ENCODE results near the gene BAZ2B.

BAZ2B gene

GRCh38 chr2:159445307-159445706 lies 171.0 kb downstream of the BAZ2B start:
- H3K9ac ChIP-seq (ENCODE audit: low read depth, low read length), result no peak overlapping the region
- H3K4me3 ChIP-seq (ENCODE audit: low read depth, low read length), result no peak overlapping the region
- no peaks in the 10 kb centered on the region for H3K27me3 ChIP-seq (ENCODE audit: control insufficient read depth, insufficient read depth, low read length)
- peaks cover 17% of the 10 kb centered on the region for H3K4me1 ChIP-seq (ENCODE audit: control insufficient read depth, insufficient read depth, low read length)
- H3K9me3 ChIP-seq (ENCODE audit: control insufficient read depth, insufficient read depth, low read length), result no peaks in the 10 kb centered on the region
- peaks cover 47% of the 10 kb centered on the region for H3K36me3 ChIP-seq (ENCODE audit: control insufficient read depth, insufficient read depth, low read length)
- H3K27ac ChIP-seq (ENCODE audit: low read depth, low read length), result no peak overlapping the region

- no peaks in the 10 kb centered on the region for H3K27me3 ChIP-seq (ENCODE audit: control insufficient read depth, insufficient read depth, low read length)
These were observed 171.6 kb downstream of the BAZ2B start for GRCh38 chr2:159444754-159445153.

GRCh38 chr2:159442159-159442852 lies 174.0 kb downstream of the BAZ2B start:
- H3K27me3 ChIP-seq (ENCODE audit: control insufficient read depth, insufficient read depth, low read length), result no peaks in the 10 kb centered on the region
- H3K9ac ChIP-seq (ENCODE audit: low read depth, low read length), result no peak overlapping the region
- H3K4me3 ChIP-seq (ENCODE audit: low read depth, low read length), result no peak overlapping the region
- peaks cover 70% of the 10 kb centered on the region for H3K36me3 ChIP-seq (ENCODE audit: control insufficient read depth, insufficient read depth, low read length)
- no peaks in the 10 kb centered on the region for H3K9me3 ChIP-seq (ENCODE audit: control insufficient read depth, insufficient read depth, low read length)
- no peak overlapping the region for H3K27ac ChIP-seq (ENCODE audit: low read depth, low read length)
- H3K4me1 ChIP-seq (ENCODE audit: control insufficient read depth, insufficient read depth, low read length), result peaks cover 14% of the 10 kb centered on the region

More at GRCh38 chr2:159444754-159445153, 171.6 kb downstream of the BAZ2B start:
- Histone ChIP-seq H3K4me3 (ENCODE audit: low read depth, low read length) (no peak overlapping the region), H3K4me1 (ENCODE audit: control insufficient read depth, insufficient read depth, low read length) (peaks cover 17% of the 10 kb centered on the region), H3K36me3 (ENCODE audit: control insufficient read depth, insufficient read depth, low read length) (peaks cover 47% of the 10 kb centered on the region), H3K9me3 (ENCODE audit: control insufficient read depth, insufficient read depth, low read length) (no peaks in the 10 kb centered on the region), H3K27ac (ENCODE audit: low read depth, low read length) (no peak overlapping the region), H3K9ac (ENCODE audit: low read depth, low read length) (no peak overlapping the region)

DNA sequence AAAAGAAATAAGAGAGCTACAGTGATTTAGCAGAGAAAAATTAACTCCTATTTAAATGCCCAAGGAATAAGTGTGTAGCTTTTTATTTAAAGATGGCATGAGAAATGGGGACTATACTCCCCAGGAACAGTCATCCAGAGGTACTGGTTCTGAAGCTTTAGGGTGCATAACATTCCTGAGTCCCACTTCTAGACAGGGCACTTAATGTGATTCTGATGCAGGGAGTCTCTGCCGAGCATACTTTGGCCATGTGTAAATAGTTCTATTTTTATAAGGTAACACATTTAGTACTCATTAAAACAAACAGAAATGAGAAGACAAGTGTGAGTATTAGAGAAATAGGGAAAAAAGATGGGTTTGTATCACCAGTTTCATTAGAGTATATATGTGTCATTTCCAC lies 175.2 kb downstream of the BAZ2B start:
- Histone ChIP-seq H3K27ac (ENCODE audit: low read depth, low read length) (no peak overlapping the region), H3K27me3 (ENCODE audit: control insufficient read depth, insufficient read depth, low read length) (no peaks in the 10 kb centered on the region), H3K4me1 (ENCODE audit: control insufficient read depth, insufficient read depth, low read length) (peaks cover 4% of the 10 kb centered on the region; the same call in 1 of the 2 replicates), H3K9me3 (ENCODE audit: control insufficient read depth, insufficient read depth, low read length) (no peaks in the 10 kb centered on the region), H3K9ac (ENCODE audit: low read depth, low read length) (no peak overlapping the region), H3K36me3 (ENCODE audit: control insufficient read depth, insufficient read depth, low read length) (peaks cover 73% of the 10 kb centered on the region), H3K4me3 (ENCODE audit: low read depth, low read length) (no peak overlapping the region)

- peaks cover 63% of the 10 kb centered on the region for H3K36me3 ChIP-seq (ENCODE audit: control insufficient read depth, insufficient read depth, low read length)
- no peaks in the 10 kb centered on the region for H3K27me3 ChIP-seq (ENCODE audit: control insufficient read depth, insufficient read depth, low read length)
- no peak overlapping the region for H3K4me3 ChIP-seq (ENCODE audit: low read depth, low read length)
These were observed 176.9 kb downstream of the BAZ2B start for GRCh38 chr2:159439421-159439820.

DNA sequence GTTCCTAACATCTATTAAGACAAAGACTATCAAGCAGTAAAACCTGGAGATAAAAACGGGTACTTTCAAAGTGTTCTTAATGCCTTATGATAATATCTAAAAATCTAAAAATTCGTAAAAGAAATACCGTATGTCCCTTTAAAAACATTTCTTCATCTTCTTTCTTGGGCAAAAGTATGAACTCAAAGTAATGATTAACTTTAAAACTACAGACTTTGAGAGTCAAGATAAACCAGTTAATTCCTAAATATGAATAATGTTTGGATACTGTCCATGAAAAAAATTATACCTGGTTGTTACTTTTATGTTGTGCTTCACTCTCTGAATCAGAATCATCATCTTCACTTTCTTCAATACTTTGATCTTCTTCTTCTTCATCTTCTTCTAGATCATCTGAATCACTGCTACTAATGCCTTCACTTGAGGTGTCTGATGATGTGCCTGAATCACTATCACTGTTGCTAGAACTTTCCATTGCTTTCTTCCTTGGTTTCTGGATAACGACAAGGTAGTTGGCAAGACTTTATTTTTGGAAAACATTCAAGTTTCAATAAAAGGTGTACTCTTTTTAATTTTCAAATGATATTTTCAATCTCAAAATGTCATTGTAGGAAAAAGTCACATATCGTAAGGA lies 177.5 kb downstream of the BAZ2B start:
- no peak overlapping the region for H3K9ac ChIP-seq (ENCODE audit: low read depth, low read length)
- H3K4me3 ChIP-seq (ENCODE audit: low read depth, low read length), result no peak overlapping the region
- no peaks in the 10 kb centered on the region for H3K4me1 ChIP-seq (ENCODE audit: control insufficient read depth, insufficient read depth, low read length)
- H3K27me3 ChIP-seq (ENCODE audit: control insufficient read depth, insufficient read depth, low read length), result no peaks in the 10 kb centered on the region
- peaks cover 58% of the 10 kb centered on the region for H3K36me3 ChIP-seq (ENCODE audit: control insufficient read depth, insufficient read depth, low read length)
- no peak overlapping the region for H3K27ac ChIP-seq (ENCODE audit: low read depth, low read length)
- H3K9me3 ChIP-seq (ENCODE audit: control insufficient read depth, insufficient read depth, low read length), result no peaks in the 10 kb centered on the region

More at GRCh38 chr2:159439421-159439820, 176.9 kb downstream of the BAZ2B start:
- no peaks in the 10 kb centered on the region for H3K9me3 ChIP-seq (ENCODE audit: control insufficient read depth, insufficient read depth, low read length)
- H3K27ac ChIP-seq (ENCODE audit: low read depth, low read length), result no peak overlapping the region
- H3K4me1 ChIP-seq (ENCODE audit: control insufficient read depth, insufficient read depth, low read length), result no peaks in the 10 kb centered on the region
- H3K9ac ChIP-seq (ENCODE audit: low read depth, low read length), result no peak overlapping the region

DNA sequence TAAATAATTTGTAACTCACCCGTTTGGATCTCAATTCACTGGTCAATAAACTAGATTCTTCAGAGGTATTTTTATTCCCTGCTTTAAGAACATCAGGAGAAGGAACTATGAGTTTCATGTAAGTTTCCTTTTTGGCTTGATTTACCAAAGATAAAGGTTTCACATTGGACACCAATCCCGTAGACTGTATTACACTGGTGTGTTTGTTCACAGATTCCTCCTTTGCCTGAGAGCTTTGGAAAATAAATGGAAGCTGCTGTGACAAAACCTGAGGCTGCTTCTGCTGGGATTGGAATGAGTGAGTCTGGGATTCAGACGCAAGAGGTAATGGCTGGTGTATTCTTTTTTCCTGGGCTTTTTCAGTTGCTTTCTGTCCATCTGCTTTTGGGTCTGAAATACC lies 178.1 kb downstream of the BAZ2B start:
- no peak overlapping the region for H3K9ac ChIP-seq (ENCODE audit: low read depth, low read length)
- no peaks in the 10 kb centered on the region for H3K4me1 ChIP-seq (ENCODE audit: control insufficient read depth, insufficient read depth, low read length)
- no peaks in the 10 kb centered on the region for H3K27me3 ChIP-seq (ENCODE audit: control insufficient read depth, insufficient read depth, low read length)
- no peak overlapping the region for H3K4me3 ChIP-seq (ENCODE audit: low read depth, low read length)
- peaks cover 59% of the 10 kb centered on the region for H3K36me3 ChIP-seq (ENCODE audit: control insufficient read depth, insufficient read depth, low read length)
- H3K27ac ChIP-seq (ENCODE audit: low read depth, low read length), result no peak overlapping the region
- no peaks in the 10 kb centered on the region for H3K9me3 ChIP-seq (ENCODE audit: control insufficient read depth, insufficient read depth, low read length)

- no peaks in the 10 kb centered on the region for H3K4me1 ChIP-seq (ENCODE audit: control insufficient read depth, insufficient read depth, low read length)
- H3K4me3 ChIP-seq (ENCODE audit: low read depth, low read length), result no peak overlapping the region
- no peaks in the 10 kb centered on the region for H3K27me3 ChIP-seq (ENCODE audit: control insufficient read depth, insufficient read depth, low read length)
- no peaks in the 10 kb centered on the region for H3K9me3 ChIP-seq (ENCODE audit: control insufficient read depth, insufficient read depth, low read length)
- H3K9ac ChIP-seq (ENCODE audit: low read depth, low read length), result no peak overlapping the region
- no peak overlapping the region for H3K27ac ChIP-seq (ENCODE audit: low read depth, low read length)
- H3K36me3 ChIP-seq (ENCODE audit: control insufficient read depth, insufficient read depth, low read length), result peaks cover 71% of the 10 kb centered on the region
These were observed 183.7 kb downstream of the BAZ2B start for GRCh38 chr2:159432610-159433009.

- no peak overlapping the region for H3K27ac ChIP-seq (ENCODE audit: low read depth, low read length)
- peaks cover 74% of the 10 kb centered on the region for H3K36me3 ChIP-seq (ENCODE audit: control insufficient read depth, insufficient read depth, low read length)
- no peak overlapping the region for H3K4me3 ChIP-seq (ENCODE audit: low read depth, low read length)
- H3K9me3 ChIP-seq (ENCODE audit: control insufficient read depth, insufficient read depth, low read length), result no peaks in the 10 kb centered on the region
- no peaks in the 10 kb centered on the region for H3K4me1 ChIP-seq (ENCODE audit: control insufficient read depth, insufficient read depth, low read length)
- H3K9ac ChIP-seq (ENCODE audit: low read depth, low read length), result no peak overlapping the region
- H3K27me3 ChIP-seq (ENCODE audit: control insufficient read depth, insufficient read depth, low read length), result no peaks in the 10 kb centered on the region
These were observed 189.3 kb downstream of the BAZ2B start for GRCh38 chr2:159427048-159427447.

DNA sequence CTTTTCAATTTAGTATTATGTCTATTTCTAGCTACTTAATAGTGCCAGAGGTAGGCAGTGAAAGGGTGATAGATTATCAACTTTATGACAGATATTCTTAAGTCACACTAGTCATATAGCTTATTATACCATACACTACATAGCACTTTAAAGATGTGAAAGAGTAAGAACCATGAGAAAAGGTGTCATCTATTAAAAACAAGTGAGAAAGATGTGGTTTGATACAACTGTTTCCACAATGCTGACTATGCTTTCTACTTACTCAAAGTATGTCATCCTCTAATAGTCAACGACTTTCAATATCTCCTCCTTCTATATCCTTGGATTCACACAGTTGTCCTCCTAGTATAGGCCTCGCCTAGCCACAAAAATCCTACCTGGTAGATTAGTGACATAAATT lies 196.9 kb downstream of the BAZ2B start:
- no peaks in the 10 kb centered on the region for H3K9me3 ChIP-seq (ENCODE audit: control insufficient read depth, insufficient read depth, low read length)
- no peak overlapping the region for H3K27ac ChIP-seq (ENCODE audit: low read depth, low read length)
- H3K4me1 ChIP-seq (ENCODE audit: control insufficient read depth, insufficient read depth, low read length), result no peaks in the 10 kb centered on the region
- H3K4me3 ChIP-seq (ENCODE audit: low read depth, low read length), result no peak overlapping the region
- no peaks in the 10 kb centered on the region for H3K27me3 ChIP-seq (ENCODE audit: control insufficient read depth, insufficient read depth, low read length)
- H3K36me3 ChIP-seq (ENCODE audit: control insufficient read depth, insufficient read depth, low read length), result peaks cover 19% of the 10 kb centered on the region
- no peak overlapping the region for H3K9ac ChIP-seq (ENCODE audit: low read depth, low read length)

DNA sequence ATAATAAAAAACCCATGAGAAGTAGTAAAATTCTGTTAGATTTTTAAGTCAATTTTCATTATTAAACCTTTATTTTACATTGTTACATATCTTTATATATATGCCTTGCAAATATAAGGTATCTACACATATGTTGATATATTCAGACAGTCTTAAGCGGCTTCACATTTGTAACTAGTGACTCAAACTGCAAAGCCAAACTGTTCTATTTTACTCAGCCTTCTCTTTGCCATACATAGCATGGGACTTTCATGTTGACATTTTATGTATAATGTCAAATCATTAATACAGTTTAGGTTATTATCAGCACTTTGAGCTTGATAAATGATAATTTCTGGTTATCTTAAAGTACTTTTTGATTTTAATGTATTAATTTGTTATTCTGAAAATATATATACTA lies 204.9 kb downstream of the BAZ2B start:
- Histone ChIP-seq H3K9me3 (ENCODE audit: control insufficient read depth, insufficient read depth, low read length) (no peaks in the 10 kb centered on the region), H3K9ac (ENCODE audit: low read depth, low read length) (no peak overlapping the region), H3K4me1 (ENCODE audit: control insufficient read depth, insufficient read depth, low read length) (no peaks in the 10 kb centered on the region), H3K4me3 (ENCODE audit: low read depth, low read length) (no peak overlapping the region), H3K27me3 (ENCODE audit: control insufficient read depth, insufficient read depth, low read length) (no peaks in the 10 kb centered on the region), H3K27ac (ENCODE audit: low read depth, low read length) (no peak overlapping the region), H3K36me3 (ENCODE audit: control insufficient read depth, insufficient read depth, low read length) (peaks cover 28% of the 10 kb centered on the region)
